Measurements from ENCODE around the gene RTP2.
A peak's percentile ranks its signal among the peaks of the same experiment; 100 is the strongest.

RTP2 gene

DNA sequence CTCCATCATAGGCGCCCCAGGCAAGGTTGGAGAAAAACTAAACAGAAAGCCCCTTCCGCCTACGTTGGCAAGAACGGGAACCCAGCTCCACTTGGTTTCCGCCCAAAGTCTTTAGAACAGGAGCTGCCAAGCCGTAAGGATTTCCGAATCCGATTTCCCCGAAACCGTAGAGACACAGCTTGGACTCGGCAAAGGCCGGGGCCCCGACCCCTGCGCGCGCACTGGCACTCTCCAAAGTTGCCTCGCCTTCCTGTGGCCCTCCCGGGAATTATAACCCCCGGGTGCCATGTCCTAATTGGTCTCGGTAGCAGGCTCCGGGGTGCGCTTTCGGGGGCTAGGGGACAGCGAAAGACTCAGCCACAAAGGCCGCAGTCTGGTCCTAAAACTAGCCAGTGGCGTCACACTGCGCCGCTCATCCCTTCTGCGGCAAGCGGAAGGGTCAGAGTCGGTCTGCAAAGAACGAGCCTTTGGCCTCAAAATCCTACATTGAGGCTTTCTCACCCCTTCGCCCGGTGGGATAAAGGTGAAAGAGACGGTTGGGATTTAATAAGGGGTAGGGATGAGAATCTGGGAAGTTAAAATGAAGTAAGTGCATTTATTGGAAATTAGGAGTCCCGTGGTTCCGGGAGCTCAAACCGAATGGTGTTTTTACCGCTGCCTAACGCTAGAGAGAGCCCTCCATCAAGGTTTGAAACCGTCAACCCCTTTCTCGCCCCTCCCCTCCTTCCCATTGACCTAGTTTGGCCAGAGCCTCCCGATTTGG is 36.2 kb upstream of the RTP2 start:
- peak; percentile 80 for DNase-seq (ENCODE audit: low spot score)

- DNase-seq (ENCODE audit: low spot score) = no peak
These were observed 35.6 kb upstream of the RTP2 start for GRCh38 chr3:187738071-187738330.

DNA sequence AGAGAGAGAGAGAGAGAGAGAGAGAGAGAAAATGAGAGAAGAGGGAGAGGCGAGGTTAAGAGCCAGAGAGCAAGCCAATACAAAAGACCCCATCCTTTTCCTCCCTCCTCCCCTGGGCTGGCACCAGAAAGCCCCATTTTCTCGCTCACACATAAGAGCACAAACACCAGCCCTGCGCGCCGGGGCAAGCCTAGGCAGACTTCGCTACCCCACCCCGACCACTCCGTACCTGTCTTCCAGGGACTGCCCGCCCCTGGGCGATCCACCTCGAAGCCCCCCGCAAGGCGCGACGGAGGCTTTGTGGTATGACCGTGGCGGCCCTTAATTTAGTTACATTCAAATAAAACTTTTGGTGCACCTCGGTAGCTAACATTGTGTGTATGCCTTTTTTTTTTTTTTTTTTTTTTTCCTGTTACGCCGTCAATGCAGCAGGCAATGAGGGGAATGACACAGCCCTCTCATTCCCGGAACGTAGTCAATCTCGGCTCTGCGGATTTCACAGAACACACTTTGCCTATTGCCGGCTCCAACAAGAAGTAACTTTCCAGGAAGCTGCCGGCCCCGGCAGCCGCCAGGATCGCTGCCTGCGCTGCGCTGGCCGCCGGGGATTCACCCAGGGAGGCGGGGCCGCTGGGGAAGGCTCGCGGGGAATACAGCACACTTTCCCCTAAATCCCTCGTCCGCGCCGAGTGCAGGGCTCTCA is 35.2 kb upstream of the RTP2 start:
- peak; percentile 56 for DNase-seq (ENCODE audit: low spot score)

DNA sequence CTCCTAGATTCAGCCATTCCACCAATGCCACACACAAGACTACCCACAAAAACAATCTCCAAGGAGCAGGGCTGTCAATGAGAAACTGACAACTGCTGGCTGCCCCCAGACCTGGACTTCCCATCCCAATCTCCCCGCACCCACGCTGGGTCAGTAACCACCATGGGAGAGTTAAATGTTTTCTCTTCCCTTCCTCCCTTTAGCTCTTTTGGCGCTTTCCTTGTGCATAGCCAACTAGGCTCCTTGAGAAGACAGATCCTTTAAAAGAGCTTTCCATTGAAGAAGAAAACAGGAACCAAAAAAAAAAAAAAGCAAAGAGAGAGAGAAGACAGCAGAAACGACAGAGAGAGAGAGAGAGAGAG is 34.6 kb upstream of the RTP2 start:
- no peak for DNase-seq (ENCODE audit: low spot score)

DNA sequence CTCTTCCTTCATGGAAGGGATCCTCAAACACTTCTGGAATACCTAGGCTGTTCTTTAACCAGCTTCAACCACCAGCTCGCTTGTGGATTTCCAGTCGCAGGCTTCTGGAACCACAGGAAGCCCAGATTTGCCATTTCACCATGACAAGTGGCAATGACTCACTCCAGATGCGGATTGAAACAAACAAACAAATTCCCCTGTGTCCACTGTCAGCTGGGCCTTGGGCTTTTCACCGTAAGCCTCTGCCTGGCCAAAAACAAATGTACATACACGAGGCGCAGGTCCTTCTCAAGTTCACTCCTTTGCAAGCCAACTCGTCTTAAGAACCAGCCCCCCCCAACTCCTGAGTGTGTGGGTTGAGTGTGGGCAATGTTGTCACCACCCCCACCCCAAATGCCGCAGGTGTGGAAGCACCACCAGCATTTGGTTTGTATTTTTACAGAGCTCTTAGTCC is 34.1 kb upstream of the RTP2 start:
- no peak for DNase-seq (ENCODE audit: low spot score)

- no peak for DNase-seq (ENCODE audit: low spot score)
These were observed 33.5 kb upstream of the RTP2 start for GRCh38 chr3:187735837-187736236.

GRCh38 chr3:187735383-187735782 is 33.0 kb upstream of the RTP2 start:
- DNase-seq (ENCODE audit: low spot score) = no peak

DNA sequence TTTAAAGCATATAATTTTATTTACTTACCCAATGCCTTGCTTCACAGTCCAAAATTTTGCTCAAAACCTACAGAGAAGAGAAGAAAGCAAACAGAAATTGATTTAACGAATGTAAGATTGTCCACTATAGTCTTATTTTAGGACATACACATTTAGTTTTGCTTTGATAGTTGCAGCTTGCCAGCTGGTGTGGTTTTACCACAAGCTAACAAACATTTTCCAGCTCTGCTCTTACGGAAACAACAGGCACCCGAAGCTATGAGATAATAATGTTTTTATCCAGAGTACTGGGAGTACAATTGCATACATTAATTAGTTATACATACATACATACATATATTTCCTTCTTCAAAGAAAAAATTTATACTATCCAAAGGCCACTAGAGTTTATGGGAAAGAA is 32.5 kb upstream of the RTP2 start:
- DNase-seq (ENCODE audit: low spot score) = no peak

- no peak for DNase-seq (ENCODE audit: low spot score)
These were observed 31.0 kb upstream of the RTP2 start for GRCh38 chr3:187733371-187733770.

DNA sequence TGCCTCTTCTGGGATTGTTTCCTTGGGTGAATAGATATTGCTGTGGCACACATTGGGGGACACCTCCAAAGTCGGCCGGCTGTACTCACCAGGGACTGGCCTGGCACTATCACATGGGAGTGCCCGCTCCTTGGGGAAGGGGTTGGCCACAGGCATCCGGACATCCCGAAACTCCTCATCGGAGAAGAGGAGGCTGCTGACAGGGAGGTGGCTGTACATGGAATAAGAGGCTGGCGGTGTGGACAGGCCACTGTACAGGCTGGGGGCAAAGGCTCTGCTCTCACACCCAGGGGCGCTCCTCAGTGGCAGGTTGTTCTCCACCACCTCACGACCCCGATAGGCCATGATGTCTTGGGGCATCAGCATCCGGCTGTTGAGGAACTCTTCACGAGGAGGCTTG is 27.2 kb upstream of the RTP2 start:
- DNase-seq (ENCODE audit: low spot score) = no peak

- DNase-seq (ENCODE audit: low spot score) = no peak
These were observed 26.7 kb upstream of the RTP2 start for GRCh38 chr3:187728940-187729583.

- no peak for DNase-seq (ENCODE audit: low spot score)
These were observed 25.9 kb upstream of the RTP2 start for GRCh38 chr3:187728248-187728647.

DNA sequence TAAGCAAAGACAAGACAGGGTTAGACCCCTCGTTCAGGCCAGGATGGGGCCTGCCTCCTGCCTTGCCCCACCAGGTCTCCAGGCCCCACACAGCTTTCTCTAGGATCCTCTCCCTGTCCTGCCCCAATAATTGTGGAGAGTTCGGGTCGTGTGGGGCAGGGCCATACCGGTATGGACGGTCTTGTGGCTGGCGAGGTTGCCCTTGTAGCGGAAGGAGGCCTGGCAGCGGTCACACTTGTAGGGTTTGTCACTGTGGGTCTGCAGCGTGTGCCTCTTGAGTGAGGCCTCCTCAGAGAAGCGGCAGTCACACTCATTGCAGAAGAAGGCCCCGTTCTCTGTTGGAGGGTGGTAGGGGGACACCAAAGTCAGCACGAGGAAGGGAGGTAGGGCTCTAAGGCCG is 24.2 kb upstream of the RTP2 start:
- no peak for DNase-seq (ENCODE audit: low spot score)

- no peak for DNase-seq (ENCODE audit: low spot score)
These were observed 23.5 kb upstream of the RTP2 start for GRCh38 chr3:187725653-187726370.

- DNase-seq (ENCODE audit: low spot score) = no peak
These were observed 22.9 kb upstream of the RTP2 start for GRCh38 chr3:187725224-187725623.

GRCh38 chr3:187722206-187722612 is 19.9 kb upstream of the RTP2 start:
- no peak for DNase-seq (ENCODE audit: low spot score)

- no peak for DNase-seq (ENCODE audit: low spot score)
These were observed 18.7 kb upstream of the RTP2 start for GRCh38 chr3:187721055-187721454.

GRCh38 chr3:187720337-187720670 is 17.9 kb upstream of the RTP2 start:
- DNase-seq (ENCODE audit: low spot score) = no peak

DNA sequence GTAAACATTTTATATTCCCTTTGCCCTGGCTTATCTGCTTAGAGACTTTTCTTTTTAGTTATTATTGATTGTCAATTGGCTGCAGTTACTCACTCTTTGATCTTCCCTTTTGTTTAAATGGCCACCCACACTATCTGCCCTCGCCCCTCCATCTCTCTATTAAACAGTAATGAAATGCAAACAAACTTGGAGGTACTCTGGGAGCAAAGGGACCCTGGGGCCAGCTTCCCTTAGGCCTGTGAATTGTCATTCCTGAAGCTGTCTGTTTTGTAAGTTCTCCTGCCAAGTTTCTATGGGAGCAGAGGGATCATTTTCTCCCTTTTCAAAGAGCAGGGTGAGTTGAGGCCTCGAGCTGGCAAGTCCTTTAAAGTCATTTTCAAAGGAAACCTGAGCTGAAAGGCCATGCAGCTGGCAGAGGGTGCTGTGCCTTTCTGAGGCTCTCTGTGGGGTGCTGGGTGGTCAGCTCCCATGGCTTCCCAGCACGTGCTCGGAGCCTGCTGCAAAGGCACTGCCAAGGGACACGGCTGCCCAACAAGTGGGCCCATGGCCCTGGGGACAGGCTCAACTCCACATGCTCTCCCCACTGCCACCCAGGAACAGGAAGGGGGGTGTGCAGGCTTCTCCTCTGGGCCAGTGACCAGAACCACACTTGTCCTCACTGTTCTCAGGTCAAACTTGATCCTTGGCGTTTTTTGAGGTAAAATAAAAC is 17.4 kb upstream of the RTP2 start:
- no peak for DNase-seq (ENCODE audit: low spot score)

DNA sequence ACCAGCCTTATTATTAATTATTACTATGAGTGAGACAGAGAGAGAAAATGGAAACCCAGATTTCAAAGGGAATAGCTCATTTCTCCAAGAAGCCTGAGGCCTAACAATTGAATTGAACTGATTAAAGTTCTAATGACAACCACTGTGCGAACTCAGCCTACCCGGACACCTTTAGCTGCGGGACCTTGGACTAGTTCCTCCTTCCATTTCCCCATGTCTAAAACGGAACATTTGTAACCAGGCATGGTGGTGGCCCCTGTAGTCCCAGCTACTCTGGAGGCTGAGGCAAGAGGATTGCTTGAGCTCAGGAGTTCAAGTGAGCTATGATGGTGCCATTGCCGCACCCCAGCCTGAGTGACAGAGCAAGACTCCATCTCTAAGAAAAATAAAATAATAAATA is 16.4 kb upstream of the RTP2 start:
- no peak for DNase-seq (ENCODE audit: low spot score)

GRCh38 chr3:187717572-187717971 is 15.2 kb upstream of the RTP2 start:
- DNase-seq (ENCODE audit: low spot score) = no peak

- DNase-seq (ENCODE audit: low spot score) = peak; percentile 73
These were observed 12.1 kb upstream of the RTP2 start for GRCh38 chr3:187714404-187714979.

Measured in D341Med (cell line).